ENCODE measurements around the gene TEAD1.

Gene TEAD1

DNA sequence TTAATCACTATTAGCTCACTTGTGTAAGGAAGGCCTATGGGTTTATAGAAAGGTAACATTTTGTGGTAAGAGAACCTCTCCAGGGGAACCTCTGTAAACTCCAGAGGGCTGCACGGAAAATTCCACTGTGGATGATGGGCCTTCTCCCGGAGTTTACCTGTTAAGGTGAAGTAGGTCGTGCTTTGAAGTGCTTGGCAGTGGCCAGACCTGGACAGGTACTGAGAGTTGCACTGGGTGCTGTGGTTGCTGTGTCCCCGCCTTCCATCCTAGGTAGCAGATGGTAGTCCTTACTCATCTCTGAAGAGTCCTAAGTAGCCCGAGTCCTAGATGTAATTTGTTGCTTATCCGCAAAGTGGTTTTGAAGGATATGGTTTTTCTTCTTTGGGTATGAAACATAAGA, 133.4 kb downstream of the TEAD1 start:
- DNase-seq (ENCODE audit: low read depth in 2 of 3, low spot score in 2 of 3) = no peak

DNA sequence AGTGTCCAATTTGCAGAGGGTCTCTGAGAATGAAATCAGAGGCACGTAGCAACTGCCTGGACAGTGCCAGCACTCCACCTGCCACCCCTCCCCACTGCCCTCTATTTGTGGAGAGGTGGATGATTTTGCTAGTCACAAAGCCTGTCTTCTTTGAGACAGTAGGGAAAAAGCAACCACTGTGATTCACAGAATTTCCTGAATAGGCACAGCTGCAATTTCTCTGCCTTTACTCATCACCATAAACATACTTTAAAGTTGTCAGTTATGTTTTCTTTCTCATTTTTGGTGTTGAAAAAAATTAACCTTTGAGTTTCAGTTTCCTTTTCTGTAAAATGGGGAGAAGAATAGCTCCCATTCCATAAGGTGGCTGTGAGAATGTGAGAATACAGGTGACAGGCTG, 134.3 kb downstream of the TEAD1 start:
- no peak for DNase-seq (ENCODE audit: low read depth in 2 of 3, low spot score in 2 of 3)

DNA sequence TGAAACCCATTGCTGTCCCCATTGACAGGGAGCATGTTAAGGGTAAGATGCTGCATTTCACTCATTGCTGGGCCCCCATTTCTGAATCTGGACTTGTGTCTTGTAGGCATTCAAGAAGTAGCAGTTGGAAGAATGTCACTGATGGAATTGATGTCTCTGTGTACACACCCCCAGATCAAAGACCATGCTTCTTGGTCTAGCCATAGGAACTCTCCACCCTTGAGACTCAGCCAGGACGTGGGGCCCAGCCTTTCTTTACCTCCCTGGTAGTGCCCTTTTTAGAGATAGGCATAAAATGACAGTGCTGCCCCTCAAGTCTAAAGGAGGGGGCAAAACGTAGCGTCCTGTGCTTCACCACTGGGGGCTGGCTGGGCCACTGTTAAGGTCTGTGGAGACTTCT, 135.1 kb downstream of the TEAD1 start:
- no peak for DNase-seq (ENCODE audit: low read depth in 2 of 3, low spot score in 2 of 3)

DNA sequence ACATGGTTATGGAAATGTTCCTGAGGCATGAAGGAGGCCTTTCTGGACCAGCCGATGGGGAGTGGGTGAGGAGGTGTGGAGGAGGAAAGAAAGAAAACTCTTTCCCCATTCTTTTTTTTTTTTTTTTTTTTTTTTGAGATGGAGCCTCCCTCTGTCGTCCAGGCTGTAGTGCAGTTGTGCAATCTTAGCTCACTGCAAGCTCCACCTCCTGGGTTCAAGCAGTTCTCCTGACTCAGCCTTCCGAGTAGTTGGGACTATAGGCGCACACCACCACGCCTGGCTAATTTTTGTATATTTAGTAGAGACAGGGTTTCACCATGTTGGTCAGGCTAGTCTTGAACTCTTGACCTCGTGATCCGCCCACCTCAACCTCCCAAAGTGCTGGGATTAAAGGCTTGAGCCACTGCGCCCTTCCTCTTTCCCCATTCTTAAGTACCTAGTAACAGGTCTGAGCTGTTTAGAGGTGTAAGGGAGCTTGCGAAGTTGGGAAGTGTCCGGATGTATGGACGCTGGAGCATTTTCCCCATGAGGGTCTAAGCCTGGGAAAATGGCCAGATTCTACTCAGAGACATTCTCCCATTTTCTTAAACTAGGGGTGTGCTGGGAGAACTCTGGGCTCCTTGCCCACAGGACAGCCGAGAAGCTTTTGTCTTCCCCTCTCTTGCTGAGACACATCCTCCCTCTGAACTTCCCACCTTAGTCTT, 135.8 kb downstream of the TEAD1 start:
- DNase-seq (ENCODE audit: low read depth in 2 of 3, low spot score in 2 of 3) = no peak

DNA sequence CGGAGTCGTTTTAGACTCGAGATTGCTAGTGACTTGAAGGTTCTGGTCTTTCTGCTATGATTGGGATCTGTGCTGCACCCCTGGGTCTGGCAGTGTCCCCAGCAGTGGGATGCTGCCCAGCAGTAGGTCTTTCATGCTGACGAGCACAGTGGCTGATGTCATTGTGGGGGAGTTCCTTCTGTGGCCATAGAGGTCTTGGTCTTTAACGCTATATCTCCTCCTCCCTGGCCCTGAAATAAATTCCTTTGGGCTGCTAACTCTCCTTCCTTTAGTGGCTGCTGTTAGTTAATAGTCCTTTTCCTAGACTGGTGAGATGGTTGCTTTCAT, 136.3 kb downstream of the TEAD1 start:
- DNase-seq (ENCODE audit: low read depth in 2 of 3, low spot score in 2 of 3) = no peak

DNA sequence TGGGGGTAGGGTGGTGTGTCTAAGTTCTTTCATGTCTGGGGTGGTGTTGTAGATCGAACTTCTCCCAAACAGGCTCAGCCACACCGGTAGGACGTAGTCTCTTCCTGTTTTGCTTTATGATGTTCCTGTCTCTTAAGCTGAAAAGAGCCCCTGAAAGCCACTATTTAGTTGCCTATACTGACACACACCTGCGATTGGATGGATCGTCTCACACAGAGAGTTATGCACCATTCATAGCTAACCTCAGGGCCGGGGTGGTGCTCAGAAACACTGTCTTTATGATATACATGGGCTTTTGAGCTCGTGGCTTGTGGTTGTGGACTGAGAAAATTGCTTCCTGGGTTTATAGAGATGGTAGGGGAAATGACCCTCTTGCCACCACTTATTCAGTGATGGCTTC, 137.6 kb downstream of the TEAD1 start:
- no peak for DNase-seq (ENCODE audit: low read depth in 2 of 3, low spot score in 2 of 3)

DNA sequence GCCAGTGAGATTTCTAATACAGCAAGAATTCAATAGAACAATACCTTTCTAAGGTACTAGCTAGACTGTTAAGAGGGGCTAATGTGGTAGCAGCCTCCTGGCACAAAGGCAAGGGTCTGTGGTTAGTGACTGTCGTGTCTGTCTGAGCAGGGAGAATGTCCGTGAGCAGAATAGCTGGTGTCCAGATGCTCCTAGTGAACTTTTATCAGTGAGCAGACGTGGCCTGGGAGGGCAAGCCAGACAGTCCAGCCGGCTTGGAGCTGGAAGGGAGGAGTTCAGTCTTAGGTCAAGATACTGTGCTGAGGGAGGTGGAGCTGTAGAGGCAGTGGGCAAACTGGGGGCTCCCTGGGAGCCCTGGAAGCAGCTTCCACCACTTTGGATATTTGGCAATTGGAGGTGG, 138.6 kb downstream of the TEAD1 start:
- no peak for DNase-seq (ENCODE audit: low read depth in 2 of 3, low spot score in 2 of 3)

DNA sequence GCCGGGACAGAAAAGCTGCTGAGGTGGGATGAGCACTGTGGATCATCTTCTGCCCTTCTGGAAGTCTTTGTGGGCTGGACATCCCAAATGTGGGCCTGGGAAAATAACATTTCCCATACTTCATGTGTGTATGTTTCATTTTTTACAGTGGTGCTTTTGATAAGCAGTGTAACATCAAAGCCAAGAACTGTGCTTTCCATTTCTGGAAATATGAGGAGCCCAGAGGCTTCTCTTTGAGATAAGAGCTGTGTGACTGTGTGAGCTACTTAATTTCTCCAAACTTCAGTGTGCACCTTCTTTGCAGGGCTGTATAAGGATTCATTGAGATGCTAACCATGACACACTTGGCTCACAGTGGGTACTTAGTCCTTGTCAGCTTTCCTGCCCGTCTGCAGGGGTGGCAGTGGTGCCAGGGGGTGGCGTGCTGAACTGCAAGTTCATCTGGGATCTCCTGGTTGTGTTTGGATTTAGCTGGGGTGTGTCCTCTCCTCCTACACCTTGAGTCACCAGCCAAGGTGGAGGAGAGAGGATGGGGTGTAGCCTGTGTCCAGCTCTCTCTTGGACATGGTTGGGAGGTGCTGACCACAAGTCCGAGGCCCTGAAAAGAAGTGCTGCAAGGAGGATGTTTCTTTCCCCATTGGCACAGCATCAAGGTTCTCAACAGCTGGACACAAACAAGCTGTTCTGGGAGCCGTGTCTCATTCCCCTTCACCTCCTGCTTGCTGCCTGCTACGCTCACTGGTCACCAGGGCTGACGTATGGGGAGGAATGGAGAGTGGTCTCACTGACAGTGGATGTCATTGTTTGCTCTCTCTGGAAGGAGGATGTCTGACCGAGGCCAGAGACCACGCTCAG, 139.4 kb downstream of the TEAD1 start:
- no peak for DNase-seq (ENCODE audit: low read depth in 2 of 3, low spot score in 2 of 3)

DNA sequence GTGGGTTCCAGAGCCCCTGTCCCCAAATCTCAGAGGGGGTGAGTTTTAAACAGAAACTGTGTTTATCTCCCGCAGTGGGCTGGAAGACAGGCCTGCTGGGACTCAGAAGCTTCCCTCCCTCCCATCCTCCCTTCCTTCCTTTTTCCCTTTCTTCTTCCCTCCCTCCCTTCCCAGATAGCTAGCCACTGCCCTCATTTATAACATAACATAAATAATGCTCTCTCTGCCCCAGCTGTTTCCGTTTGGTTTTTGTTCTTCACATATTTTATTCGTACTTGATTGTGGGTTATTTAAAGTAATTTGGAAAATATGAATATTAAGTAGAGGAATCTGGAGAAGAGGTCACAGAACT, 140.9 kb downstream of the TEAD1 start:
- no peak for DNase-seq (ENCODE audit: low read depth in 2 of 3, low spot score in 2 of 3)

DNA sequence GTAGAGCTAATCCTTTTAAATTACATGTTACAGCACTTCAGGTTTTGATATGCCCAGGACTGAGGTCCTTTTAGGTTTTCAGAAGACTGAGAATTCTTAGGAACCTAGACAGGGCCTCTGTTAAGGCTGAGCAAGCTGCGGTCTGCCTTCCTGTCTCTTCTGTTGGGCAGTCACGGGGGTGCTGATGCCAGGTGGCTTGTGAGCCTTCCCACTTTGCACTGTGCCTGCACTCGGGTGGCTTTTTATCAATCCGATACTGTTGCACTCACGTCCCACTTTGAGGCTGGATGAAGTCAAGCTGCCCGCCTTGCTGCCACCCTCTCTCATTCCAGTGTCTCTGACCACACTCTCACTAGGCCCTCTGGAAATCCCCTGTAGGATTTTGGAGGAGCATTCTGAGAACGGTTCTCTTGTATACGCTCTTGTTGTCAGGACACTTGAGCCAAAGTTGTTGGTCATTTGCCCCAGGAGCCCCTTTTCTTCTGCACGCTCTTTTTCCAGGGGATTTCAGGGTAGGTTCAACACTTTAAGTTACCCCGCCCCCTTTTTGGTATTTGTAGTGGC, 141.8 kb downstream of the TEAD1 start:
- no peak for DNase-seq (ENCODE audit: low read depth in 2 of 3, low spot score in 2 of 3)

DNA sequence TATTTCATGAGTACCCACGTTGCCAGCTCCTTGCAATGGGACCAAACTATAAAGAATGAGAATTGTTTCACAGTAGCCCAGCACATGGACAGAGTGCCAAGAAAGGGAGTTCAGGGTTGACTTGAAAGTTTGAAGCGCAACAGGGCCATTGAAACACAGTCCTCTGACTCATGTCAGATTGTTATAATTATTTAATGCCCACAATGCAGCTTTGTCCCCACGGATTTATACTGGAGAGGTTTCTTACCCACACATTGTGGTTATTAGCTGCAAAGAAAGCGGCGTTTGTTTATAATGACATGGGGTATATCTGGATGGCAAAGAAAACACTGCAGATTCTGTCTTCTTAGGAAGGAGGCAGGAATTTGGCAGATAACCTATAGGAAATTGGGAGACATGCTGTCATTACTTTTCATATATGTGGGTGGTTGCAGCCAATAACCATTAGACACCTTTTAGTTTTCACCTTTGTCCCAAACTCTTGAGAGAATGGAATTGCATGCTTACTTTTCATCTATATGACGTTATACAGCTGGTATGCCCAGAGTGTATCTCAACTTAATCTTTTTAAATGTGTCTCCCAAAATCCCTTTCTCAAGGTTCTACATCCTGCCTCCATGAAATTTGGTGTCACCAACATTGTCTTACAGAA, 143.6 kb downstream of the TEAD1 start:
- DNase-seq (ENCODE audit: low read depth in 2 of 3, low spot score in 2 of 3) = no peak

DNA sequence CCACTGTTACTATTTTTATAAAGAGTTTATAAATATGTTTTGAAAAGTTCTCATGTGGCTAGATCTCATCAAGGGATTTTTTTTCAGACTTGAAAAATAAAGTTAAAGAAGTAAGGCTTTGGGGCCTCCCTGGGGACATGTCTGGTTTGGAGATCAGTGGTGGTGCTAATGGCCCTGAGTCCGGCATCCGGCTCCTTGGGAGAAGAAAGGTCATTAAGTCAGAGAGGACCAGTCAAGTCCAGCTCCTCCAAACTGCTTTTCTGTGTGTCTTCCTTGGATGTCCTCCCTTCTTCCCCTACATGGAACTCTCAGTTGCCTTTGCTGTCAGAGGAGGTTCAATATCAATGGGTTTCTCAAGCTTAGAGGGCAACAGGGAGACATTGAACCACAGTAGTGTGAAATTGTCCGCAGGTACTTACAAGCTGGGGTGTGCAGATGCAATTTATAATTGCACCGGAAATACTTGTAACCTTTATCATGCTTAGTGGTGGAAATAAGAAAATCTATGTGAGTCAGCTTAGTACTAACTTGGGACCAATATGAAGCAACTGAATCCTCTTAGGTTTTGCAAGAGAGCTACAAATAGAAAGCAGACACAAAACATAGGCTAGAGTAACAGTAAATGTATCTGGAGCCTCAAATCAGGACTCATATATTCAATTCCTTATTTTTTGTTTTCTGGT, 144.3 kb downstream of the TEAD1 start:
- DNase-seq (ENCODE audit: low read depth in 2 of 3, low spot score in 2 of 3) = no peak

DNA sequence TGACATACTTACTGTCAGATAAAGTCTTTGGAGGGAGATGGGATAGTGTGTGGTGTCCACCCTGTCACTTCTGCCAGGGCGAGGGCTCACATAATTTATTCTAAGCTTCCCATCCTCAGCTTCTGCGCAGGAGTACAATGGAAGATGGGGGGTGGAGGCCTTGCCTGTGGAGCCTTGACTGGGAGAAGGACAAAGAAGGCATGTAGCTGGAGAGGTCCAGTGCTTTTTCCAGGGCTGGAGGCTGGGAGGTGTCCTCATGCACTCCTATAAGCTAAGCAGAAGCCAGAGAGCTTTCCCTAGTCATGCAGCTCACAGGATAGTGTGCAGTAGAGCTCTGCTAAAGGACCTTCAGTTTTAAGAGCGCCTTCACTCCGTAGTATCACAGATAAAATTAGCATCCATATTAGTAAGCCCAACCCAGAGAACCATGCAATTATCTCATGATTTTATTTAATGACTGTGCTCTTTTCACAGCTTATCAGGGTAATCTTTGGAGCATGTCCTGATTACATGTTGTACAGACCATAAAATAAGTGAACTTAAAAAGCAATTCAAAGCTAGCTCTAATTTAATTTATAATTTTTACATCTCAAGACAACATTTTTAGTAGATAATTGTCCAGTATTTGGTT, 148.3 kb downstream of the TEAD1 start:
- no peak for DNase-seq (ENCODE audit: low read depth in 2 of 3, low spot score in 2 of 3)

DNA sequence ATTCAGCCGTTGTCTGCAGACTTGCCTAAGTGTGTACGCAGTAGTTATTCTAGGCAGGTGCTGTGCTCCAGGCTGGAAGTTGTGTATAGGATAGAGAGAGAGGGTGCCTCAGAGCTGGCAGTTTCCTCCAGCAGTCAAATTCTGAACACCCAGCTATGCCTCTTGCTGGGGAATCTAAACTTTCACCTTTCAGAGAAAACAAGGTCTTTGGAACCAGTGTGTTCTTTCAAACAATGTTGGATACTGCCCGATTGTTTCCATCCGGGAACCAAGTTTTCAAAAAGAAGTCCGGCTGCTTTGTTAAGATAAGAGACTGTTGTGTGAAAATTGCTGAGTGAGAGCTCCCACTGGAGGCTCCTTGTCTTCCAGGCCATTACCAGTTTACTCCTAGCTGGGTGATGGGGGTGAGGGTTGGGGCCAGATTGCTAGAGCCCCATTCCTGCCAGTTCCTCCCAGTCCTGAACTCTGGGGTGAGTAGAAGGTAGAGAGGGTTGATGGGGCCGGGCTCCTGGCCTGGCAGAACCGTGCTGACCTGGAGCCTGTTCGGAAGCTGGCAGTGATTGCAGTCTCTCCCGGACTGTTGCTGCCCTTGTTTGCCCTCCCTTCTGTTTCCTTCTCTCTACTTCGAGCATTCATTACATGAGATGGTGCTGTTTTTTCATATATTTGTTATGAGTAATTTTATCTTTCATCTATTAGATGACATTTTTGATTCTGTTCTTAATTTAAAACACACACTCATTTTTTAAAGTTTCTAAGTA, 150.2 kb downstream of the TEAD1 start:
- no peak for DNase-seq (ENCODE audit: low read depth in 2 of 3, low spot score in 2 of 3)

DNA sequence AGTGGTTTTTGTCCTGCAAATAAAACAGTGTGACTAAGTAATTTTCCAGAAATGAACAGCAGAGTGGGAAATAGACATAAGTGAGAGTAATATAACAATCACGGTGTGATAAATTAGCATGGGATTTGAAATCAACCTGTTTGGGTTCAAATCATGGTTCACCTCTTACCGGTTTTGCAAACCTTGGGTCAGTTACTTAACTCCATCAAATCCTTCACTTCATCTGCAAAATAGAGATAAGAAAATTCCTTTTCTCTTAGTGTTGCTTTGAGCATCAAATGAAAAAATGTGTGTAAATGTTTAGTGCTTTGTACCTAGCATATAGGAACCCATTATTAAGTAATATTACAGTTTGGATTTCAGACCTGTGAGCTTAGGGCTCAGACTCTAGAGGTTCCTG, 152.2 kb downstream of the TEAD1 start:
- no peak for DNase-seq (ENCODE audit: low read depth in 2 of 3, low spot score in 2 of 3)

DNA sequence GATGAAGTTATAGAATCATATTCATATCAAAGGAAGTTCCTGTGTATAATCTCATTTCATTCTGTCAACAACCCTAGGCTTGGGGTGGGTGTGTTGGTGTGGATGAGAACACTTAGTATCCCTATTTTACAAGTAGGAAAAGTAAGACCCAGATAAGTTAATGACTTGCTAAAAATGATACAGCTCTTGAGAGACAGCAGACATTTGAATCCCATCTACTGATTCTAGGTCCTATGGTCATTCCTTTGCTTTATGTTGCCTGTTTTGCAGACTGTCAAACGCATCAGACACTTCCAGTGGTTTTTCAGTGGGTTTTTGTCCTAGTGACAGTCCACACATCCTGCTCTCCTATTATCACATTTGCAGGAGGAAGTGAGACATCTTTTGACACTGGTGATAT, 153.1 kb downstream of the TEAD1 start:
- no peak for DNase-seq (ENCODE audit: low read depth in 2 of 3, low spot score in 2 of 3)

DNA sequence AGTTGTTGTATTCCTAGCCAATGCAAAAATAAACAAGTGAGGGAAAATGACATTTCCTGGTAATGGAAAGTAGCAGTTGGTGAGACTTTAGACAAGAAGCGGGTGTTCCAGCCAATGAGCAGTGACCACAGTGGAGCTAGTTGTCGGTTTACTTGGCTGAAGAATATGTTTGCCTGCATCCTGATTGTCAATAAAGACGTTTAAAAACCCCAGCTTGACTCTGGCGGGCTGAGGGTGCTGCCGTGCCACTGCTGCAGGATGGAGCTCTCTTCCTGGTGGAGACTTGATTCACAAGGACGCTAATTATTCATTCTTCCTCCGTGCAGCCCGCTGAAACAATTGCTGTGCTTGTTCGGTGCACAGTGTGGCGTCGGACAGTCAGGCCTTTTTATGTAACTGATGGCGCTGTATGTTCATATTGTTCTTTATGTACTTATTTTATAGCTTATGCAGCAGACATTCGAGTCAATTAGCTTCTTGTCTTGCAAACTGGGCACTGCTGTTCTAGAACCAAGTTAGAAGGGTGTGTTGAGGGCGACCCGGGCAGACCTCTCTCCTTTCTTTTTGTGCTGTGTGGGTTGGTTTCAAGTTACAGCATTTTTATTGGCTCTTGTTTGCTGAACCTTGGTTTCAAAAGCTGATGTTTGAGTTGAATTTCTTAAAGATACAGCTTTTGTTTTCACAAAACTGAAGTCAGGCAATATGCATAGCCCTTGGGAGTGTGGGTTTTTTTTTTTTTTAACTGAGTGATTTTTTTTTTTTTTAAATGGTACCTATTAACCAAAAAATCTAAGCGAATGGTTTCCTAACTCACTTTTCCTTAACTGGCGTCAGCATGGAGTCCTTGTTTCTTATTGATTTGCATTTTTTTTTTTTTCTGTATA, 153.9 kb downstream of the TEAD1 start:
- no peak for DNase-seq (ENCODE audit: low read depth in 2 of 3, low spot score in 2 of 3)

DNA sequence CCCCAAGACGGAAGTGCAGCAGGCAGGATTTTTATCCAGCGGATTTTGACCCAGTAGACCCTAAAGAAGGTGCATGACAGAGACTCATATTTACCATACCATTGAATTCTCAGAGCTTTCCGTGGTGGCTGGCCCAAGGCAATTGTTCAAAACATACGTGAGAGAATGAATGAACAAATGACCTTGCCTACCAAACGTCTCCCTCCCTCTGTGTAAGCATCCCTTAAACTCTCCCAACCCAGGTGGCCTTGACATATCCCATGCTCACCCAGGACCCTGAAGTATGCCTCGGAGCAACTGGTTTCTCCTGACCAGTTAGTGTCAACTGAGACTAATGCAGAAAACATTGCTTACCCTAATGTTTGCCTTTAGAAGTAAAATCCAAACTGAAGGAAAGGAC, 154.9 kb downstream of the TEAD1 start:
- DNase-seq (ENCODE audit: low read depth in 2 of 3, low spot score in 2 of 3) = no peak

DNA sequence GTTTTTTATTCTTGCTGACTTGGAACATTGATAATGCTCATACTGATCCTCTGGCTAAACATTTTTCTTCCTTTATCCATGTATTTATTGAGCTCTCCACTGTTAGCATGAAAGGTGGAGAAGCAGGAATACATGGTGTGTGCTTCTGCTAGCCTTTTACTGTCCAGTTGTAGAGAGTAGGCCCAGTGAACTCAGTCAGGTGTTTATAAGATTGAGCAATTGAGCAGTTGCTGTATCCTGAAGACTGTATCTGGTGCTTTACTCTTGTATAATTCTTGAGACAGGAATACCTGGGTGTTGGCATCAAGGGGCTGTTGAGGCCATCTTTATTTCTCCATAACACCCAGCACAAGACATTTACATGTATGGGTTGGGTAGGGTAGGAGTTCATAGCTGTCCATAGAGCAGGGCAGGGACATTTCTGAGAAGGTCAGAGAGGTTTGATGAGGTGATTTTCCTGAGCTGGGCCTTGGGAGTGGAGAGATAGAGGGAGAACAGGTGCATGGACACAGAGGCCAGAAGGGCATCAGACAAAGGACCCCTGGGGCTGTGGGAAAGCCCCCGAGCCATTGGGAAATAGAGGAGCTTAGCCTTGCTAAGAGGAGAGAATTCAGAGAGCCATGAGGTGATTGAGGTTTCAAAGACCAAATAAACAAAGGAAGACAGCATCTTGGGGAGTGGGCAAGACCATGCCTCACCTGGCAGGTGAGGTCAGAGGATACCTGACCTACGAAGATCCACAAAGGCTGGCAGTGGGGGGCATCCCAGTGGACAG, 155.5 kb downstream of the TEAD1 start:
- no peak for DNase-seq (ENCODE audit: low read depth in 2 of 3, low spot score in 2 of 3)

All from activated CD8-positive, alpha-beta memory T cell treated with anti-CD3 and anti-CD28 coated beads for 48 hours (primary cell).